ENCODE results near the gene EVA1B. TPM values are rescaled to one million over a fixed set of nuclear protein-coding genes. Genes with fewer than 3 reads are reported as not detected.

Gene EVA1B
- total and polyA plus RNA-seq, 2 of the 13 experiments (the other 11 are each of a cell fraction or from before 2014, with no cell fraction given): 3.9 to 6.6 TPM

GRCh38 chr1:36349241-36349671 lies 25.8 kb upstream of the EVA1B start (continued):
- TF ChIP-seq HDAC2 (CRISPR knock-in tag; IDR thresholded peaks at IDR 0.05): no peak

- intact Hi-C loops (cut with micrococcal nuclease; ENCODE audit: unreplicated experiment) (no loop called here), in situ Hi-C loops (cut with HindIII; ENCODE audit: extremely low pct_ligation_motif_present, low pct_unique_long_range_greater_than_20kb) (no loop called here)
- no peaks in the 10 kb centered on the region for H3K9me3 ChIP-seq (ENCODE audit: low read length)
- DNase-seq (ENCODE audit: low spot score) (no peak), ATAC-seq (no peak), FAIRE-seq (no peak)
- H3K36me3 ChIP-seq (replicated peaks in 1 of 2; ENCODE audit: control insufficient read depth in 1 of 2, insufficient read depth in 2 of 2, low read length in 2 of 2): peaks cover 38 to 71% of the 10 kb centered on the region in 2 experiments
- H3K27me3 ChIP-seq (ENCODE audit: control insufficient read depth in 1 of 2, insufficient read depth in 2 of 2, low read length in 2 of 2): no peaks in the 10 kb centered on the region
- CTCF ChIA-PET (ENCODE audit: low intra/inter-chr PET ratio, low total read pairs): no interaction called here
- no peaks in the 10 kb centered on the region for H4K20me1 ChIP-seq (ENCODE audit: insufficient read depth, low read length)
- no peak overlapping the region for H3K4me3 ChIP-seq (replicated peaks in 1 of 3; ENCODE audit: insufficient read depth in 1 of 3, low read depth in 2 of 3, low read length in 3 of 3)
- POLR2A ChIA-PET: no interaction called here
- no peak overlapping the region for H3K9ac ChIP-seq (ENCODE audit: insufficient read depth, low read depth, low read length)
- no peak overlapping the region for H3K4me2 ChIP-seq (ENCODE audit: low read depth, low read length)
- peaks cover 25% of the 10 kb centered on the region for H3K4me1 ChIP-seq (ENCODE audit: insufficient read depth, low read length)
- 95% methylated on average over 8 of the region's 8 CpGs for WGBS (ENCODE audit: low lambda C conversion rate)
- H3K27ac ChIP-seq (ENCODE audit: extremely low read length, insufficient read depth, low read length): no peak overlapping the region
- TF ChIP-seq CBX5 (CRISPR knock-in tag; IDR thresholded peaks at IDR 0.05; ENCODE audit: borderline replicate concordance): no peak
- no peak for TF ChIP-seq ARHGAP35 (CRISPR knock-in tag; IDR thresholded peaks at IDR 0.05; ENCODE audit: borderline replicate concordance)
- TF ChIP-seq XBP1 (CRISPR knock-in tag; IDR thresholded peaks at IDR 0.05): no peak
- no TSS peak for BruUV-seq (replicated peaks)
- H3K79me2 ChIP-seq (ENCODE audit: insufficient read depth, low read length): no peaks in the 10 kb centered on the region
- no peak overlapping the region for H2AFZ ChIP-seq (ENCODE audit: low read length)
Observed at GRCh38 chr1:36346741-36347370, 23.4 kb upstream of the EVA1B start.

GRCh38 chr1:36345353-36345752 lies 21.9 kb upstream of the EVA1B start:
- Histone ChIP-seq H3K27me3 (ENCODE audit: control insufficient read depth in 1 of 2, insufficient read depth in 2 of 2, low read length in 2 of 2) (no peaks in the 10 kb centered on the region), H2AFZ (ENCODE audit: low read length) (no peak overlapping the region), H3K4me2 (ENCODE audit: low read depth, low read length) (no peak overlapping the region), H3K9ac (ENCODE audit: insufficient read depth, low read depth, low read length) (no peak overlapping the region), H3K4me1 (ENCODE audit: insufficient read depth, low read length) (peaks cover 11% of the 10 kb centered on the region; the same call in 1 of the 2 replicates), H3K9me3 (ENCODE audit: low read length) (no peaks in the 10 kb centered on the region), H3K4me3 (replicated peaks in 1 of 3; ENCODE audit: insufficient read depth in 1 of 3, low read depth in 2 of 3, low read length in 3 of 3) (no peak overlapping the region), H3K27ac (ENCODE audit: extremely low read length, insufficient read depth, low read length) (no peak overlapping the region), H3K79me2 (ENCODE audit: insufficient read depth, low read length) (no peaks in the 10 kb centered on the region), H3K36me3 (replicated peaks in 1 of 2; ENCODE audit: control insufficient read depth in 1 of 2, insufficient read depth in 2 of 2, low read length in 2 of 2) (peaks cover 38 to 72% of the 10 kb centered on the region in 2 experiments), H4K20me1 (ENCODE audit: insufficient read depth, low read length) (no peaks in the 10 kb centered on the region)
- in situ Hi-C loops (cut with HindIII; ENCODE audit: extremely low pct_ligation_motif_present, low pct_unique_long_range_greater_than_20kb): no loop called here
- CTCF ChIA-PET (ENCODE audit: low intra/inter-chr PET ratio, low total read pairs): no interaction called here
- DNase-seq (ENCODE audit: low spot score) (no peak), FAIRE-seq (no peak), ATAC-seq (no peak)
- TF ChIP-seq CSRNP1 (CRISPR knock-in tag; IDR thresholded peaks at IDR 0.05) (no peak), IRF2 (CRISPR knock-in tag; IDR thresholded peaks at IDR 0.05) (no peak), IRX3 (CRISPR knock-in tag; IDR thresholded peaks at IDR 0.05; ENCODE audit: borderline replicate concordance, low read depth) (no peak), TFAP4 (IDR thresholded peaks at IDR 0.05; ENCODE audit: borderline replicate concordance, low read depth) (no peak), MAX (IDR thresholded peaks at IDR 0.05) (no peak), NR3C1 (CRISPR knock-in tag; IDR thresholded peaks at IDR 0.05) (no peak), DDIT3 (CRISPR knock-in tag; IDR thresholded peaks at IDR 0.05) (no peak), JUND (CRISPR knock-in tag; IDR thresholded peaks at IDR 0.05) (no peak)
- POLR2A ChIA-PET: no interaction called here
- BruUV-seq (replicated peaks): no TSS peak
- intact Hi-C loops (cut with micrococcal nuclease; ENCODE audit: unreplicated experiment): no loop called here
- 94% methylated on average over 3 of the region's 7 CpGs for WGBS (ENCODE audit: low lambda C conversion rate)
